IMR-90 (cell line): ENCODE results near the gene CCT3. TPM values are rescaled to one million over a fixed set of nuclear protein-coding genes. Genes with fewer than 3 reads are reported as not detected.

Experiments used
- ATAC-seq: fragments of 200-7000 bp; cut with Tn5 transposase; 2 replicates; pipeline ENCODE4 v1.9.1; 2020; ENCODE audit warnings: low read depth, mild to moderate bottlenecking, moderate library complexity
- BruUV-seq: library from RNA; stranded (reverse); fragments of 400-500 nt; replicated peaks from 2 replicates; lab custom pipeline; 2021; lab: Mats Ljungman, UMichigan
- CTCF ChIA-PET: fragments of 300-600 bp; formaldehyde crosslinking; extraction: SDS; loops from one replicate; lab custom pipeline; 2021; ENCODE audit warnings: antibody characterized with exemption; lab: Yijun Ruan, JAX
- POLR2A ChIA-PET: fragments of 300-600 bp; sonication (Branson Sonifier 250); formaldehyde crosslinking; loops from one replicate; lab custom pipeline; 2022; ENCODE audit warnings: antibody characterized with exemption; ENCODE audit not compliant: unreplicated experiment; lab: Charles Lee
- DNase-seq: peaks from one replicate; pipeline ENCODE4 v3.0.0; 2013
- H2AFZ ChIP-seq: replicated peaks from 2 replicates; pipeline ENCODE3; 2013; ENCODE audit warnings: low read length, mild to moderate bottlenecking; ENCODE audit not compliant: poor library complexity
- H2AK5ac ChIP-seq: 2 replicates; pipeline ENCODE4 v1.6.1; 2013; ENCODE audit warnings: low read depth, low read length, inconsistent platforms
- H2AK9ac ChIP-seq: replicated peaks from 2 replicates; pipeline ENCODE3; 2013; ENCODE audit warnings: mild to moderate bottlenecking, low read depth, low read length, moderate library complexity; ENCODE audit not compliant: poor library complexity
- H2BK120ac ChIP-seq: 2 replicates; pipeline ENCODE4 v1.6.1; 2013; ENCODE audit warnings: low read depth, low read length, inconsistent platforms
- H2BK15ac ChIP-seq: 3 replicates; pipeline ENCODE4 v1.6.1; 2013; ENCODE audit warnings: low read depth, low read length, inconsistent platforms
- H2BK20ac ChIP-seq: 2 replicates; pipeline ENCODE4 v1.6.1; 2013; ENCODE audit warnings: low read depth, mild to moderate bottlenecking, inconsistent platforms, low read length, moderate library complexity
- H2BK5ac ChIP-seq: 2 replicates; pipeline ENCODE4 v1.6.1; 2013; ENCODE audit warnings: mild to moderate bottlenecking, low read depth, low read length, inconsistent platforms; ENCODE audit not compliant: poor library complexity, severe bottlenecking
- H3K14ac ChIP-seq: replicated peaks from 2 replicates; pipeline ENCODE4 v1.6.1; 2013; ENCODE audit warnings: low read depth, low read length, inconsistent platforms
- H3K18ac ChIP-seq: 2 replicates; pipeline ENCODE4 v1.6.1; 2013; ENCODE audit warnings: low read depth, low read length, control low read depth
- H3K23ac ChIP-seq: 2 replicates; pipeline ENCODE4 v1.6.1; 2013; ENCODE audit warnings: low read depth, low read length, inconsistent platforms
- H3K27ac ChIP-seq: 2 replicates; pipeline ENCODE4 v1.5.1; 2013; ENCODE audit warnings: mild to moderate bottlenecking, control low read depth, low read length; ENCODE audit not compliant: insufficient read depth
- H3K27me3 ChIP-seq: 2 replicates; pipeline ENCODE4 v1.6.1; 2013; ENCODE audit warnings: low read length; ENCODE audit not compliant: control insufficient read depth, insufficient read depth
- H3K36me3 ChIP-seq: 2 replicates; pipeline ENCODE4 v1.6.1; 2013; ENCODE audit warnings: low read length, mixed read lengths; ENCODE audit not compliant: control insufficient read depth, insufficient read depth
- H3K4ac ChIP-seq: 2 replicates; pipeline ENCODE4 v1.6.1; 2013; ENCODE audit warnings: low read depth, low read length, inconsistent platforms
- H3K4me1 ChIP-seq: 2 replicates; pipeline ENCODE4 v1.6.1; 2013; ENCODE audit warnings: low read length, mixed read lengths; ENCODE audit not compliant: control insufficient read depth, insufficient read depth
- H3K4me2 ChIP-seq: 2 replicates; pipeline ENCODE4 v1.6.1; 2013; ENCODE audit warnings: low read depth, mild to moderate bottlenecking, control low read depth, low read length, moderate library complexity
- H3K4me3 ChIP-seq: 2 replicates; pipeline ENCODE4 v1.5.1; 2013; ENCODE audit warnings: low read depth, mild to moderate bottlenecking, control low read depth, low read length, moderate library complexity; ENCODE audit not compliant: insufficient read depth
- H3K56ac ChIP-seq: 2 replicates; pipeline ENCODE4 v1.6.1; 2013; ENCODE audit warnings: low read length, inconsistent platforms; ENCODE audit not compliant: insufficient read depth; ENCODE audit errors: extremely low read depth
- H3K79me1 ChIP-seq, 2 experiments: 2 replicates each; pipeline ENCODE4 v1.6.1; 2013; ENCODE audit warnings: low read length in 2 of 2, inconsistent platforms in 1 of 2, low read depth in 1 of 2
- H3K9ac ChIP-seq: 2 replicates; pipeline ENCODE4 v1.6.1; 2013; ENCODE audit warnings: low read depth, low read length, control low read depth
- H3K9me1 ChIP-seq: 2 replicates; pipeline ENCODE4 v1.6.1; 2013; ENCODE audit warnings: low read length, inconsistent platforms; ENCODE audit not compliant: insufficient read depth
- H3K9me3 ChIP-seq: 2 replicates; pipeline ENCODE4 v1.6.1; 2013; ENCODE audit warnings: low read length; ENCODE audit not compliant: control insufficient read depth, insufficient read depth
- H4K20me1 ChIP-seq: 2 replicates; pipeline ENCODE4 v1.6.1; 2013; ENCODE audit warnings: low read length, inconsistent platforms; ENCODE audit not compliant: insufficient read depth
- H4K5ac ChIP-seq: 2 replicates; pipeline ENCODE4 v1.6.1; 2013; ENCODE audit warnings: mild to moderate bottlenecking, low read depth, low read length, control low read depth
- H4K8ac ChIP-seq, 2 experiments: 2 replicates each; pipeline ENCODE4 v1.6.1; 2013; ENCODE audit warnings: low read depth in 2 of 2, low read length in 2 of 2, control low read depth in 1 of 2, inconsistent platforms in 1 of 2
- H4K91ac ChIP-seq: 2 replicates; pipeline ENCODE4 v1.6.1; 2013; ENCODE audit warnings: low read depth, low read length, inconsistent platforms; ENCODE audit not compliant: insufficient read depth
- BHLHE40 ChIP-seq: fragments of 150-350 bp; IDR thresholded peaks from 2 replicates; pipeline ENCODE4 v1.6.1; 2016; ENCODE audit warnings: mild to moderate bottlenecking, low read depth, low read length
- RCOR1 ChIP-seq: IDR thresholded peaks from 2 replicates; pipeline ENCODE4 v1.6.1; 2012; ENCODE audit warnings: mild to moderate bottlenecking, low read length, improper control_type of control experiment; ENCODE audit not compliant: insufficient replicate concordance
- RFX5 ChIP-seq: IDR thresholded peaks from 2 replicates; pipeline ENCODE4 v1.8.0; 2012; ENCODE audit warnings: low read depth, mild to moderate bottlenecking, low read length, moderate library complexity
- USF2 ChIP-seq: fragments of 150-350 bp; IDR thresholded peaks from 2 replicates; pipeline ENCODE4 v1.6.1; 2017; ENCODE audit warnings: mild to moderate bottlenecking, antibody characterized with exemption, low read length, low read depth
- WGBS, 2 experiments: methylation state at CpG; one replicate each; pipeline versions ENCODE4 v1.1.5 to v1.1.7; 2013; ENCODE audit warnings: missing lambda C conversion rate in 2 of 2; ENCODE audit not compliant: insufficient read length in 1 of 2; ENCODE audit errors: extremely low coverage in 2 of 2; 5-methylcytosine and 5-hydroxymethylcytosine counted together
- dilution Hi-C: fragments of 300-500 bp; cut with HindIII; formaldehyde crosslinking; loops from one replicate; pipeline ENCODE4 v1.14.3; 2018; ENCODE audit warnings: low sequenced_read_pairs; ENCODE audit not compliant: unreplicated experiment
- in situ Hi-C: fragments of 300-500 bp; cut with MboI; formaldehyde crosslinking; loops from 3 replicates; pipeline ENCODE4 v1.14.3; 2019; ENCODE audit warnings: low sequenced_read_pairs, inconsistent platforms, mixed read lengths
- intact Hi-C: fragments of 100-400 bp; cut with micrococcal nuclease; formaldehyde crosslinking; loops from 2 replicates; pipeline ENCODE4 v1.10.0; 2022
- polyA plus RNA-seq, 3 experiments: library from polyadenylated mRNA; depleted of rRNA; stranded (reverse); fragments of >200 nt; gene quantifications; 2 replicates each; pipeline ENCODE4 v1.2.3, GENCODE V29; 2012; ENCODE audit warnings: low replicate concordance in 1 of 3
- total RNA-seq: library from RNA; depleted of rRNA; stranded (reverse); fragments of >200 nt; gene quantifications from 2 replicates; pipeline ENCODE4 v1.2.3, GENCODE V29; 2012

CCT3 gene
- total and polyA plus RNA-seq, 2 of the 4 experiments (the other 2 are of a cell fraction), result 313 to 595 TPM

DNA sequence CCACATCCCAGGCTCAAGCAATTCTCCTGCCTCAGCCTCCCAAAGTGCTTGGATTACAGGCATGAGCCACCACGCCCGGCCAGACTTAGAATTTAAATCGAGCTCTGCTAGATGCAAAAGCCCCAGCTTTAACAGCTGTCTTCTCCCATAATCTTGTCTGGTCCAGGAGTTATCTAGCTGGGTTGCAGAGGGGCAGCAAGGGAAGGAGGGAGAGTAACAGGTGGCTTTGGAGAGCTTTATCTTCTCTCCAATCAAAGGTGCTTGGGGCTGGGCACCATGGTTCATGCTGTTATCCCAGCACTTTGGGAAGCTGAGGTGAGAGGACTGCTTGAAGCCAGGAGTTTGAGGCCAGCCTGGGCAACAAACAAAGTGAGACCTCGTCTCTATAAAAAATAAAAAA is 34.8 kb upstream of the CCT3 start:
- H3K79me1 ChIP-seq, result no peaks in the 10 kb centered on the region
- BruUV-seq, result no TSS peak
- H3K9me1 ChIP-seq, result no peaks in the 10 kb centered on the region; the same call in 1 of the 2 replicates
- ChIA-PET CTCF (interaction anchor here (0.9 to 1.9 kb wide), 3 partner anchors 10 to 73 kb away, joined by 3 to 5 read pairs (median 4); no protein-coding TSS in a partner anchor), POLR2A (no interaction called here)
- dilution Hi-C loops (no loop called here), in situ Hi-C loops (no loop called here), intact Hi-C loops (no loop called here)
- DNase-seq (no peak), ATAC-seq (no peak)
- no peak overlapping the region for H3K9ac ChIP-seq
- H3K23ac ChIP-seq, result no peak overlapping the region
- TF ChIP-seq BHLHE40, result no peak
- TF ChIP-seq USF2, result no peak
- TF ChIP-seq RCOR1, result no peak
- no peak for TF ChIP-seq RFX5
- WGBS, 2 experiments, result no CpG with 5 or more reads among the region's 4 CpGs
- H3K27me3 ChIP-seq, result peaks cover 49% of the 10 kb centered on the region
- no peak overlapping the region for H3K56ac ChIP-seq
- H4K91ac ChIP-seq, result no peak overlapping the region
- no peak overlapping the region for H3K27ac ChIP-seq
- H3K18ac ChIP-seq, result no peak overlapping the region
- no peak overlapping the region for H2BK5ac ChIP-seq
- no peak overlapping the region for H3K4me2 ChIP-seq
- H2BK15ac ChIP-seq, result no peak overlapping the region
- no peak overlapping the region for H3K14ac ChIP-seq
- H3K36me3 ChIP-seq, result no peaks in the 10 kb centered on the region
- peaks cover 2% of the 10 kb centered on the region; the same call in 1 of the 2 replicates for H3K4me1 ChIP-seq
- no peak overlapping the region for H4K5ac ChIP-seq
- H2BK120ac ChIP-seq, result no peak overlapping the region
- H3K4me3 ChIP-seq, result no peak overlapping the region
- no peak overlapping the region for H2AK9ac ChIP-seq
- no peaks in the 10 kb centered on the region for H4K20me1 ChIP-seq
- no peak overlapping the region for H2AK5ac ChIP-seq
- no peak overlapping the region for H4K8ac ChIP-seq
- H2AFZ ChIP-seq, result no peak overlapping the region
- H3K4ac ChIP-seq, result no peak overlapping the region
- no peak overlapping the region for H2BK20ac ChIP-seq
- H3K9me3 ChIP-seq, result no peaks in the 10 kb centered on the region
